ENCODE measurements around the gene KIF24. TPM values are rescaled to one million over a fixed set of nuclear protein-coding genes. Genes with fewer than 3 reads are reported as not detected.

The KIF24 gene
- total and polyA plus RNA-seq, 2 experiments from 2014 or later = 0.71 to 1.3 TPM

- H3K9me2 ChIP-seq (replicated peaks; ENCODE audit: insufficient read depth) = no peaks in the 10 kb centered on the region
- no peaks in the 10 kb centered on the region for H3K27me3 ChIP-seq
- DNase-seq (ENCODE audit: low spot score) = no peak
- H3K36me3 ChIP-seq (replicated peaks; ENCODE audit: insufficient read depth, low read depth) = no peaks in the 10 kb centered on the region
- WGBS (ENCODE audit: low lambda C conversion rate, missing lambda C conversion rate) = 97% methylated on average over 2 of the region's 2 CpGs
- TF ChIP-seq EZH2phosphoT487 (IDR thresholded peaks at IDR 0.05; ENCODE audit: low read depth, severe bottlenecking, unreplicated experiment) (no peak), CTCF (IDR thresholded peaks at IDR 0.05; ENCODE audit: poor library complexity) (no peak), EZH2 (IDR thresholded peaks at IDR 0.05; ENCODE audit: borderline replicate concordance) (no peak)
- H4K20me1 ChIP-seq (ENCODE audit: insufficient read depth, poor library complexity, severe bottlenecking) = no peaks in the 10 kb centered on the region
- no peak overlapping the region for H2AFZ ChIP-seq
- no peaks in the 10 kb centered on the region for H3K9me3 ChIP-seq (ENCODE audit: low read depth)
- no peak overlapping the region for H3K27ac ChIP-seq
- no peaks in the 10 kb centered on the region for H3K4me1 ChIP-seq (ENCODE audit: insufficient read depth)
- H3K4me2 ChIP-seq = no peak overlapping the region
- H3K4me3 ChIP-seq = no peak overlapping the region
- peaks cover 24% of the 10 kb centered on the region for H3K79me2 ChIP-seq
These were observed 8.3 kb upstream of the KIF24 start for GRCh38 chr9:34337403-34337802.

- 89% methylated on average over 4 of the region's 4 CpGs for WGBS (ENCODE audit: low lambda C conversion rate, missing lambda C conversion rate)
- H3K4me1 ChIP-seq (ENCODE audit: insufficient read depth) = no peaks in the 10 kb centered on the region
- H3K36me3 ChIP-seq (replicated peaks; ENCODE audit: insufficient read depth, low read depth) = no peaks in the 10 kb centered on the region
- no peak for DNase-seq (ENCODE audit: low spot score)
- H3K27me3 ChIP-seq = no peaks in the 10 kb centered on the region
- H3K9me3 ChIP-seq (ENCODE audit: low read depth) = no peaks in the 10 kb centered on the region
- H4K20me1 ChIP-seq (ENCODE audit: insufficient read depth, poor library complexity, severe bottlenecking) = no peaks in the 10 kb centered on the region
- H2AFZ ChIP-seq = no peak overlapping the region
- H3K79me2 ChIP-seq = peaks cover 27% of the 10 kb centered on the region
- no peak overlapping the region for H3K4me2 ChIP-seq
- TF ChIP-seq EZH2phosphoT487 (IDR thresholded peaks at IDR 0.05; ENCODE audit: low read depth, severe bottlenecking, unreplicated experiment) (no peak), CTCF (IDR thresholded peaks at IDR 0.05; ENCODE audit: poor library complexity) (no peak), EZH2 (IDR thresholded peaks at IDR 0.05; ENCODE audit: borderline replicate concordance) (no peak)
- no peak overlapping the region for H3K27ac ChIP-seq
- no peak overlapping the region for H3K4me3 ChIP-seq
- H3K9me2 ChIP-seq (replicated peaks; ENCODE audit: insufficient read depth) = no peaks in the 10 kb centered on the region
These were observed 6.3 kb upstream of the KIF24 start for GRCh38 chr9:34335376-34335775.

- DNase-seq (ENCODE audit: low spot score) = no peak
- Histone ChIP-seq H3K9me2 (replicated peaks; ENCODE audit: insufficient read depth) (no peaks in the 10 kb centered on the region), H3K4me3 (no peak overlapping the region), H2AFZ (no peak overlapping the region), H3K4me1 (ENCODE audit: insufficient read depth) (no peaks in the 10 kb centered on the region), H3K4me2 (no peak overlapping the region), H3K36me3 (replicated peaks; ENCODE audit: insufficient read depth, low read depth) (no peaks in the 10 kb centered on the region), H3K9me3 (ENCODE audit: low read depth) (no peaks in the 10 kb centered on the region), H3K79me2 (peaks cover 27% of the 10 kb centered on the region), H4K20me1 (ENCODE audit: insufficient read depth, poor library complexity, severe bottlenecking) (no peaks in the 10 kb centered on the region), H3K27ac (no peak overlapping the region), H3K27me3 (no peaks in the 10 kb centered on the region)
- 96% methylated on average over 2 of the region's 2 CpGs for WGBS (ENCODE audit: low lambda C conversion rate, missing lambda C conversion rate)
- TF ChIP-seq EZH2phosphoT487 (IDR thresholded peaks at IDR 0.05; ENCODE audit: low read depth, severe bottlenecking, unreplicated experiment) (no peak), CTCF (IDR thresholded peaks at IDR 0.05; ENCODE audit: poor library complexity) (no peak), EZH2 (IDR thresholded peaks at IDR 0.05; ENCODE audit: borderline replicate concordance) (no peak)
These were observed 5.8 kb upstream of the KIF24 start for GRCh38 chr9:34334916-34335315.

- DNase-seq (ENCODE audit: low spot score) = no peak
- whole genome bisulfite sequencing (ENCODE audit: low lambda C conversion rate, missing lambda C conversion rate) = 43% methylated on average over 1 of the region's 1 CpG
- no peaks in the 10 kb centered on the region for H3K36me3 ChIP-seq (replicated peaks; ENCODE audit: insufficient read depth, low read depth)
- H3K4me3 ChIP-seq = no peak overlapping the region
- H4K20me1 ChIP-seq (ENCODE audit: insufficient read depth, poor library complexity, severe bottlenecking) = no peaks in the 10 kb centered on the region
- H3K27me3 ChIP-seq = no peaks in the 10 kb centered on the region
- no peaks in the 10 kb centered on the region for H3K4me1 ChIP-seq (ENCODE audit: insufficient read depth)
- no peaks in the 10 kb centered on the region for H3K9me2 ChIP-seq (replicated peaks; ENCODE audit: insufficient read depth)
- peaks cover 27% of the 10 kb centered on the region for H3K79me2 ChIP-seq
- H3K9me3 ChIP-seq (ENCODE audit: low read depth) = no peaks in the 10 kb centered on the region
- H2AFZ ChIP-seq = no peak overlapping the region
- H3K27ac ChIP-seq = no peak overlapping the region
- H3K4me2 ChIP-seq = no peak overlapping the region
- TF ChIP-seq CTCF (IDR thresholded peaks at IDR 0.05; ENCODE audit: poor library complexity) (no peak), EZH2phosphoT487 (IDR thresholded peaks at IDR 0.05; ENCODE audit: low read depth, severe bottlenecking, unreplicated experiment) (no peak), EZH2 (IDR thresholded peaks at IDR 0.05; ENCODE audit: borderline replicate concordance) (no peak)
These were observed 5.3 kb upstream of the KIF24 start for GRCh38 chr9:34334337-34334824.
